Vagina (tissue), 2 donors: ENCODE results near the gene FAM83B.

Experiments
- CTCF ChIP-seq, 3 experiments: fragments of 450-650 bp in 2 of 3; fragments of 200-600 bp in 1 of 3; sonication (generic) in 1 of 3; IDR thresholded peaks; one replicate each; pipeline ENCODE4 v1.5.1; 2017 to 2019; ENCODE audit warnings: antibody characterized with exemption in 3 of 3, mild to moderate bottlenecking in 2 of 3, moderate library complexity in 2 of 3
- POLR2A ChIP-seq, 2 donors: fragments of 450-650 bp; IDR thresholded peaks; one replicate each; pipeline ENCODE4 v1.6.1; 2017; ENCODE audit warnings: antibody characterized with exemption in 2 of 2, mild to moderate bottlenecking in 2 of 2, moderate library complexity in 2 of 2

- TF ChIP-seq POLR2A (IDR thresholded peaks at IDR 0.05) (no peak), CTCF (IDR thresholded peaks at IDR 0.05) (no peak)
Observed at GRCh38 chr6:54958446-54958845, 111.9 kb downstream of the FAM83B start.
